ENCODE measurements around the gene CPB1.

The CPB1 gene

DNA sequence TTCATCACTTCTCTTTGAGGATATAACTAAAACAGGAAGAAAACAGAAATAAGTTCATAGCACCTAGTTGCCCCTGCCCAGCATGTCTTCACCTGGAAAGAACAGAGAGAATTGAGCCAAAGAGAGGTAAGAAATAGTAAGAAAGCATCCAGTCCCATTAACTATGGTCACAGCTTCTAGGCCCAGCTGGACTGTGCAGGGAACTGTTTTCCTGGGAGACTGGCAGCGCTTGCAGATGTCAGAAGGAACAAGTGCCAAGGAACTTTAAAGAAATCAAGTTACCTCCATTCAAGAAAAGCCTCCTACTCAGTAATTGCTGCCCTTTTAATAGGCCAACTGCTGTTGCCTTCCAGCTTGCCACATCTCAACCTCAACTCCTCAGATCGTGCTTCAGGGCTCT is 17.8 kb upstream of the CPB1 start:
- TF ChIP-seq CTCF (IDR thresholded peaks at IDR 0.05; ENCODE audit: low read length) (no peak), EZH2 (IDR thresholded peaks at IDR 0.05; ENCODE audit: borderline replicate concordance, low read length) (no peak)
- H3K9me2 ChIP-seq (ENCODE audit: low read depth, low read length): no peaks in the 10 kb centered on the region
- H3K4me2 ChIP-seq (ENCODE audit: low read length): no peak overlapping the region

GRCh38 chr3:148815316-148816110 is 12.1 kb upstream of the CPB1 start:
- Histone ChIP-seq H3K27me3 (ENCODE audit: insufficient read depth, low read length) (no peaks in the 10 kb centered on the region), H3K4me2 (ENCODE audit: low read length) (no peak overlapping the region), H3K4me3 (ENCODE audit: low read depth, low read length, poor library complexity, severe bottlenecking) (no peak overlapping the region)

More for the DNA sequence above, 17.8 kb upstream of the CPB1 start:
- Histone ChIP-seq H3K4me1 (ENCODE audit: insufficient read depth, low read length, severe bottlenecking) (no peaks in the 10 kb centered on the region), H3K79me2 (ENCODE audit: insufficient read depth, low read length) (no peaks in the 10 kb centered on the region), H3K27me3 (ENCODE audit: insufficient read depth, low read length) (no peaks in the 10 kb centered on the region), H3K4me3 (ENCODE audit: low read depth, low read length, poor library complexity, severe bottlenecking) (no peak overlapping the region), H3K27ac (ENCODE audit: low read depth, low read length, poor library complexity, severe bottlenecking) (no peak overlapping the region), H2AFZ (ENCODE audit: low read length) (no peak overlapping the region), H3K9ac (ENCODE audit: low read length) (no peak overlapping the region), H3F3A (ENCODE audit: insufficient read depth, low read length) (no peaks in the 10 kb centered on the region), H3K36me3 (ENCODE audit: insufficient read depth, low read length) (no peaks in the 10 kb centered on the region), H3K9me3 (ENCODE audit: low read length) (no peaks in the 10 kb centered on the region), H4K20me1 (ENCODE audit: insufficient read depth, low read length) (no peaks in the 10 kb centered on the region)

GRCh38 chr3:148816427-148816826 is 11.2 kb upstream of the CPB1 start:
- Histone ChIP-seq H3K4me3 (ENCODE audit: low read depth, low read length, poor library complexity, severe bottlenecking) (no peak overlapping the region), H3K4me1 (ENCODE audit: insufficient read depth, low read length, severe bottlenecking) (no peaks in the 10 kb centered on the region), H4K20me1 (ENCODE audit: insufficient read depth, low read length) (no peaks in the 10 kb centered on the region), H3K4me2 (ENCODE audit: low read length) (no peak overlapping the region), H3K27ac (ENCODE audit: low read depth, low read length, poor library complexity, severe bottlenecking) (no peak overlapping the region), H3K9ac (ENCODE audit: low read length) (no peak overlapping the region), H3F3A (ENCODE audit: insufficient read depth, low read length) (no peaks in the 10 kb centered on the region), H3K36me3 (ENCODE audit: insufficient read depth, low read length) (no peaks in the 10 kb centered on the region), H2AFZ (ENCODE audit: low read length) (no peak overlapping the region), H3K9me3 (ENCODE audit: low read length) (no peaks in the 10 kb centered on the region), H3K9me2 (ENCODE audit: low read depth, low read length) (no peaks in the 10 kb centered on the region), H3K27me3 (ENCODE audit: insufficient read depth, low read length) (no peaks in the 10 kb centered on the region), H3K79me2 (ENCODE audit: insufficient read depth, low read length) (no peaks in the 10 kb centered on the region)
- TF ChIP-seq EZH2 (IDR thresholded peaks at IDR 0.05; ENCODE audit: borderline replicate concordance, low read length) (no peak), CTCF (IDR thresholded peaks at IDR 0.05; ENCODE audit: low read length) (no peak)

More at GRCh38 chr3:148815316-148816110, 12.1 kb upstream of the CPB1 start:
- no peaks in the 10 kb centered on the region for H3F3A ChIP-seq (ENCODE audit: insufficient read depth, low read length)
- no peak overlapping the region for H2AFZ ChIP-seq (ENCODE audit: low read length)
- no peaks in the 10 kb centered on the region for H3K4me1 ChIP-seq (ENCODE audit: insufficient read depth, low read length, severe bottlenecking)
- H3K79me2 ChIP-seq (ENCODE audit: insufficient read depth, low read length): no peaks in the 10 kb centered on the region
- no peaks in the 10 kb centered on the region for H3K9me3 ChIP-seq (ENCODE audit: low read length)
- no peaks in the 10 kb centered on the region for H3K36me3 ChIP-seq (ENCODE audit: insufficient read depth, low read length)
- no peak overlapping the region for H3K9ac ChIP-seq (ENCODE audit: low read length)
- H4K20me1 ChIP-seq (ENCODE audit: insufficient read depth, low read length): no peaks in the 10 kb centered on the region
- no peaks in the 10 kb centered on the region for H3K9me2 ChIP-seq (ENCODE audit: low read depth, low read length)
- H3K27ac ChIP-seq (ENCODE audit: low read depth, low read length, poor library complexity, severe bottlenecking): no peak overlapping the region
- TF ChIP-seq EZH2 (IDR thresholded peaks at IDR 0.05; ENCODE audit: borderline replicate concordance, low read length) (no peak), CTCF (IDR thresholded peaks at IDR 0.05; ENCODE audit: low read length) (no peak)
